Measurements from ENCODE around the gene NRROS.

GRCh38 chr3:196707566-196707965 is 68.1 kb downstream of the NRROS start:
- no peak for TF ChIP-seq CTCF (IDR thresholded peaks at IDR 0.05)
- no peak for TF ChIP-seq POLR2A (IDR thresholded peaks at IDR 0.05; ENCODE audit: low read length)
- TF ChIP-seq, protein P1, sequence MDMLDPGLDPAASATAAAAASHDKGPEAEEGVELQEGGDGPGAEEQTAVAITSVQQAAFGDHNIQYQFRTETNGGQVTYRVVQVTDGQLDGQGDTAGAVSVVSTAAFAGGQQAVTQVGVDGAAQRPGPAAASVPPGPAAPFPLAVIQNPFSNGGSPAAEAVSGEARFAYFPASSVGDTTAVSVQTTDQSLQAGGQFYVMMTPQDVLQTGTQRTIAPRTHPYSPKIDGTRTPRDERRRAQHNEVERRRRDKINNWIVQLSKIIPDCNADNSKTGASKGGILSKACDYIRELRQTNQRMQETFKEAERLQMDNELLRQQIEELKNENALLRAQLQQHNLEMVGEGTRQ (IDR thresholded peaks at IDR 0.05) = no peak
- no peak for TF ChIP-seq RCOR1 (IDR thresholded peaks at IDR 0.05; ENCODE audit: low read depth, low read length)
- no peak for TF ChIP-seq ELK1 (IDR thresholded peaks at IDR 0.05; ENCODE audit: low read depth, low read length)

Measured in A549 (cell line).